GM19452 (cell line): ENCODE measurements around the gene STARD3NL.
"Not testable (repeated sequence)": the region's sequence is repeated elsewhere in the genome, so short reads cannot be mapped to it uniquely, and the experiment has no call there.

ENCODE experiments used
- ATAC-seq: cut with Tn5 transposase; IDR thresholded peaks from one replicate; pipeline ENCODE4 v1.9.1; 2021; ENCODE audit not compliant: unreplicated experiment

Gene STARD3NL, protein sequence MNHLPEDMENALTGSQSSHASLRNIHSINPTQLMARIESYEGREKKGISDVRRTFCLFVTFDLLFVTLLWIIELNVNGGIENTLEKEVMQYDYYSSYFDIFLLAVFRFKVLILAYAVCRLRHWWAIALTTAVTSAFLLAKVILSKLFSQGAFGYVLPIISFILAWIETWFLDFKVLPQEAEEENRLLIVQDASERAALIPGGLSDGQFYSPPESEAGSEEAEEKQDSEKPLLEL

DNA sequence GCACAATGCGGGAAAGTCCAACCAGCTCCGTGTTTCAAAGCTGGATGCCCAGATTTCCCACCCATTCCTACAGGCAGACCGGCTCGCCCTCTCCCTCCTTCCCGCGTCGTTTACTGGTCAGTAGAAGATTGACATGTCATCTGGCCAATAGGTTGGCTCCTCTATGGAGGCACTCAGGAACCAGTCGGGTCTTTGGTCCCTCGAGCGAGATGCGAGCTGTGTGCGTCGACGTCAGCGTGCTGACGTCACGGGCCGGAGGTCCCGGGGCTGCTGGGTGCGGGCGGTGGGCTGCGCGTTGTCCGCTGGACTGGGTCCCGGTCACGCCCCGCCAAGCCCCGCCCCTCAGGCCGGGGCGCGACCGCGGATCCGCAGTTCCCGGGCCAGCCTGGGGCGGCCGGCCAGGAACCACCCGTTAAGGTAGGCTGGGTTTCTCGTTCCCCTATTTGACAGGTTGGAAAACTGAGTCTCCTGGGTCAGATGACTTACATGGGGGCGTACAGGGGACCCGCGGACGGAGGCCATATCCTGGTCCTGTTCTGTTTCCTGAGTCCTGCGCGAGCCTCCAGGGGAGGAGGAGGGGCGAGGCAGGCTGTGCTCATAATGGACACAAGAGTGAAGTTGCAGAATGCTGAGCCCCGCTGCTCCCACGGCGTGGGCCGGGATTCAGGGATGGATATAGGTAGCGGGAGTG is at the start of gene STARD3NL:
TSS of gene STARD3NL (plus strand) at position 242 of the 691 bp plus-strand sequence. CDS start 29,260 bp downstream, outside the sequence.
- ATAC-seq = peak; percentile 99

DNA sequence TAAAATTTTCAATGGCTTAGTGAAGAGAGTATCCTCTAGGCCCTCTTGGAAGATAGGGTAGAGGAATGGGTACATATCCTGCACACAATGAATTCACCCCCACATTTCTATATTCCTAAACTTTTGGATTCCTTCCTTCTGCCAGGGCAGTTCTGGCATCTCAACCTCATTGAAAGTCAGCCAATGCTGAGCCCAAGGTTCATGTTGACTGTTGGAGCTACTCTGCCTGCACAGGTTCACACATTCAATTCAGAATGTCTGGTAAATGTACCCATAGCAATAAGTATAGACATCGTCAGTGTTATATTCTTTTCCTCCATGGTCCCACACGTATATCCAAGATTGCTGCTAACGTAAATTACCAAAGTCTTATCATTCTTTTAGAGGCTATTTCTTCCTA is 48.9 kb upstream of the STARD3NL start:
- ATAC-seq = no peak

- no peak for ATAC-seq
These were observed 48.5 kb upstream of the STARD3NL start for GRCh38 chr7:38129579-38129978.

- no peak for ATAC-seq
These were observed 39.9 kb upstream of the STARD3NL start for GRCh38 chr7:38138171-38138570.

GRCh38 chr7:38141187-38141586 is 36.9 kb upstream of the STARD3NL start:
- no peak for ATAC-seq

- ATAC-seq = peak; percentile 91
These were observed 35.3 kb upstream of the STARD3NL start for GRCh38 chr7:38142736-38143135.

- no peak for ATAC-seq
These were observed 31.0 kb upstream of the STARD3NL start for GRCh38 chr7:38147005-38147404.

DNA sequence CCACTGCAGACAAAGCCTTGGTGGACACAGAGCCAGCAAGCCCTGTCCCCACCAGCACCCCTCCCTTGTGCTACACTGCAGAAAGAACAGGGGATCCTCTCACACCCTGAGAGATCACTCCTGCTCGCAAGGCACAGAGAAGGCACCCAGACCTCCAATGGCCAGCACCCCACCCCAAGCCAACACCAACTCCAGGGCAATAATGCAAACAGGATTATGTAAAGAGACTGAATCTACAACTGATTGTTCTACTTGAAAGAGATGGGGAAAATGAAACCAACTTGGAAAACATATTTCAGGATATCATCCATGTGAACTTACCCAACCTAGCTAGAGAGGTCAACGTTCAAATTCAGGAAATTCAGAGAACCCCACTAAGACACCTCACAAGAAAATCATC is 26.5 kb upstream of the STARD3NL start:
- no peak for ATAC-seq

GRCh38 chr7:38153515-38153914 is 24.5 kb upstream of the STARD3NL start:
- no peak for ATAC-seq

GRCh38 chr7:38154278-38154677 is 23.8 kb upstream of the STARD3NL start:
- ATAC-seq = no peak

DNA sequence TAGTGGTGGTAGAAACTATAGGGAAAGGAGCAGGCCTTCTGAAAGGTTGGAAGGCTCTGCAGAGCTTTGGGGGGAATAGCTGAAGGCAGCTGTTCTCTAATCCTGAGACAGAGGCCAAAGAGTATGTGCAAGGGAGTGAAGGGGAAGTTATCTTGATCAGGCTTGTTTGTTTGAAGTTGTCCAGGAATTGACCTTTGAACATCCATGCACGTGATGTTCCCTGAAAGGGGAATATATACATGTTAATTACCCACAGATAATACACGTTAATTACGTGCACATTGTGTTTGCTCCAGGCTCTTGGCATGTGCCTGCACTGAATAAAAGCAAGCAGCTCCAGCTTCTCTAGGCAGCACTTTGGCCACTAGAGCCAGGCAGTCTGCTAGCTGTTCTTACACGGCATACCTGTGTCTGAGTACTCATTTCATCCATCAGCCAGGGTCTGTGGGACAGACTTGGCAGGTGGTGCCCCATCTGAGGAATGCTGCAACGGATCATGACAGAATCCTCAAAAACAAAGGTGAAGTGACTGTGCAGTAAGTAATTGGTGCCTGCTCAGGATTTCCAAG is 18.0 kb upstream of the STARD3NL start:
- ATAC-seq = no peak

DNA sequence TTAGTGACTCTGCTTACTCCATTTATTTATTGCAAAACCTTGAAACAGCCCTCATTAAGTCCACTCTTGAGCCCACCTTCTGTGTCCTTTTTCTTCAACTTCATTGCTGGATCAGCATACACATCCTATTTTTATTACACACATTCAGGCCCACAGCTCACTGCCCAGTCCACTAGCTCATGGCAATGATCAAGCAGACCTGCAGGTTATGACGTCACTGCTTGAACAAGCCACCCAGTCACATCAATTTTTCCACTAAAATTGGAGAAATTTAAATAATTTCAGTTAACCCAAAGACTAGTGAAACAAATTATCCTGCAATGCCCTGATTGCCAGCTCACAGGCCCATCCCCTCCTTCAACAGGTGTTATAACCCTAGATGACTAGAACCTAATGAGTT is 16.0 kb upstream of the STARD3NL start:
- ATAC-seq = no peak

DNA sequence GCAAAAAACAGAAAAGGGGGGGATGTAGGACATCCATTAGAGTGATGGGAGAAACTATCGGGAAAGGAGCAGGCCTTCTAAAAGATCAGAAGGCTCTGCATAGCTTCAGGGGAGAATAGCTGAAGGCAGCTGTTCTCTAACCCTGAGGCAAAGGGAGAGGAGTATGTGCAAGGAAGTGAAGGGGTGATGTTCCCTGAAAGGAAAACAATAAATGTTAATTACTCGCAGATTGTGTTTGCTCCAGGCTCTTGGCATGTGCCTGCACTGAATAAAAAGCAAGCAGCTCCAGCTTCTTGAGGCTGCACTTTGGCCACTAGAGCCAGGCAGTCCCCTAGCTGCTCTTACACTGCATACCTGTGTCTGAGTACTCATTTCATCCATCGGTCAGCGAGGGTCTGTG is 14.4 kb upstream of the STARD3NL start:
- no peak for ATAC-seq

- ATAC-seq = no peak
These were observed 9.0 kb upstream of the STARD3NL start for GRCh38 chr7:38168890-38169570.

- ATAC-seq = no peak
These were observed 8.2 kb upstream of the STARD3NL start for GRCh38 chr7:38169847-38170246.

GRCh38 chr7:38171623-38172391 is 6.2 kb upstream of the STARD3NL start:
- ATAC-seq = peak; percentile 62

DNA sequence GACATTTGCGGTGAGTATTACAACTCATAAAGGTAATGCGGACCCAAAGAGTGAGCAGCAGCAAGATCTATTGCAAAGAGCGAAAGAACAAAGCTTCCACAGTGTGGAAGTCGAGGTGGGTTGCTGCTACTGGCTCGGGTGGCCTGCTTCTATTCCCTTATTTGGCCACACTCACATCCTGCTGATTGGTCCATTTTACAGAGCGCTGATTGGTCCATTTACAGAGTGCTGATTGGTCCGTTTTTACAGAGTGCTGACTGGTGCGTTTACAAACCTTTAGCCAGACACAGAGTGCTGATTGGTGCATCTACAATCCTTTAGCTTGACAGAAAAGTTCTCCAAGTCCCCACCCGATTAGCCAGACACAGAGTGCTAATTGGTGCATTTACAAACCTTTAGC is 2.5 kb upstream of the STARD3NL start:
- ATAC-seq = not testable (repeated sequence)

- peak; percentile 5 for ATAC-seq
These were observed 433 bp upstream of the STARD3NL start for GRCh38 chr7:38177621-38178003.

- peak; percentile 30 for ATAC-seq
These were observed 775 bp downstream of the STARD3NL start for GRCh38 chr7:38178695-38179344.

DNA sequence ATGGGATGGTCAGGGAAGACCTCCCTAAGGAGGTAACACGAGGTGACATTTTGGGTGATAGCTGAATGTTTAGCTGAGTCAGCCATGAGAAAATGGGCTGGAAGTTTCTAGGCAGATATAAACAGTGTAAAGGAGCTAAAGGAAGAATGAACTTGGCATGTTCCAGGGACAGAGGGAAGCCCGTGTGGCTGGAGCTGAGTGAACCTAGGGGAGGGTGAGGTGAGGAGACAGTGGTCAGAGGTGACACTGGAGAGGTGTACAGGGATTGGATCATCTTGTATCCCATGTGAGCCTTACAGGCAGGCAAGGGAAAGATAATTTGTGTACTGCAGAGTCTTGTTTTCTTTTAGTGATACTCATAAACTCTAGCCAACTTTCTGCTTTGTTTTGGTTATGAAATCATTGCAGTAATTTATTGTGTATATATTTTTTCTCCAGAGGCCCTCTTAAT is 1.8 kb downstream of the STARD3NL start:
- ATAC-seq = no peak
